SIG-M5 treated with dmso at 0.1 percent for 504 hours (cell line): ENCODE measurements around the gene CIITA.
"Not testable (repeated sequence)": the region's sequence is repeated elsewhere in the genome, so short reads cannot be mapped to it uniquely, and the experiment has no call there.

ENCODE experiments used
- DNase-seq: peaks from one replicate; lab custom pipeline; 2025; ENCODE audit not compliant: unreplicated experiment; lab: John Stamatoyannopoulos, UW

The CIITA gene

GRCh38 chr16:10949424-10949970 lies 72.5 kb downstream of the CIITA start:
- peak; percentile 83 for DNase-seq

- DNase-seq = no peak
Measured at GRCh38 chr16:10950393-10950792, 73.4 kb downstream of the CIITA start.

DNA sequence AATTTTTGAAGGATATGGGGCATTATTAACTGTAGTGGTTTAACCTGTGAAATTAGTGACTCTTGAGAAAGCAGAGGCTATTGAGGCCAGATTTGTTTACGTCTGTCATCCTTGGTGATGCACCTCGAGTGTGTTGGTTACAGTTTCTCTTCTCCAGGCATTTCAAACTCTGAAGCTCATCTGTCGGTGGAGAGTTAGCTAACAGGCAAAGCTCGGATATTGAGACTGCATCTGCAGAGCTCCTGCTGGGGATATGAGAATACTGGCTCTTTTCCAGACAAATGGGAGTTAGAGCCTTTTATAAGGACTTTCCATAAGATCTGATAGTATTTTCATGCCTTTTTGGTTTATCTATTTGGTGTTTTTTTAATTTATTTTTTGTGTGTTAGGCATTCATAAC lies 74.0 kb downstream of the CIITA start:
- no peak for DNase-seq

GRCh38 chr16:10954903-10955302 lies 77.9 kb downstream of the CIITA start:
- DNase-seq = no peak

- DNase-seq = no peak
Measured at GRCh38 chr16:10957771-10958482, 80.9 kb downstream of the CIITA start.

DNA sequence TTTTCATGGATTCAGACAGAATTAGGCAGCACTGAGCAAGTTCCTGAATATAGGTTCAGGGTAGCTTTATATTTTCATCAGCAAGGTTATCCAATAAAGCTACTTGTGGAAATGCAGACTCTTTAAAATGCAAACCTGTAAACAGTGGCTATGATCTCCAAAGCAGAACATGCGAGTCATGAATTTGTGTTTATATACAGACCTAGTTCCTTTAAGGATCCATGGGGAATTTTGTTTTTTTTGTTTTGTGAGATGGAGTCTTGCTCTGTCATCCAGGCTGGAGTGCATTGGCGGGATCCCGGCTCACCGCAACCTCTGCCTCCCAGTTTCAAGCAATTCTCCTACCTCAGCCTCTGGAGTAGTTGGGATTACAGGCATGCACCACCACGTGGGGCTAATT lies 82.2 kb downstream of the CIITA start:
- DNase-seq = no peak

DNA sequence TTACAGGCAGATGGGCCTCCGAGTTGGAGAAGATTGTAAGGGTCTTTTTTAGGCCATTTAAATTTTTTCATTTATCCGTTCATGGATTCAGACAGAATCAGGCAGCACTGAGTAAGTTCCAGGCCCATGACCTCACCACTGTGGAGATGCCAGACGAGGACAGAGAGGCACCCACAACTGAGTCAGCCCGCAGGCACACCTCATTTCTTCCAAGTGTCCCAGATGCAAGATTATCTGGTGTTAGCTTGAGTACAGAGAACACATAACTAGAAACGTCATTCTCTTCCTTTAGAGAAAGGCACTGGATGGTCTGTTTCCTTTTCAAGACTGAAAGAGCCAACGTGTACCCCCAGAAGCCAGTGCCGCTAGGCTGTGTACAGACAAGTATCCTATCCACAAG lies 84.2 kb downstream of the CIITA start:
- no peak for DNase-seq

DNA sequence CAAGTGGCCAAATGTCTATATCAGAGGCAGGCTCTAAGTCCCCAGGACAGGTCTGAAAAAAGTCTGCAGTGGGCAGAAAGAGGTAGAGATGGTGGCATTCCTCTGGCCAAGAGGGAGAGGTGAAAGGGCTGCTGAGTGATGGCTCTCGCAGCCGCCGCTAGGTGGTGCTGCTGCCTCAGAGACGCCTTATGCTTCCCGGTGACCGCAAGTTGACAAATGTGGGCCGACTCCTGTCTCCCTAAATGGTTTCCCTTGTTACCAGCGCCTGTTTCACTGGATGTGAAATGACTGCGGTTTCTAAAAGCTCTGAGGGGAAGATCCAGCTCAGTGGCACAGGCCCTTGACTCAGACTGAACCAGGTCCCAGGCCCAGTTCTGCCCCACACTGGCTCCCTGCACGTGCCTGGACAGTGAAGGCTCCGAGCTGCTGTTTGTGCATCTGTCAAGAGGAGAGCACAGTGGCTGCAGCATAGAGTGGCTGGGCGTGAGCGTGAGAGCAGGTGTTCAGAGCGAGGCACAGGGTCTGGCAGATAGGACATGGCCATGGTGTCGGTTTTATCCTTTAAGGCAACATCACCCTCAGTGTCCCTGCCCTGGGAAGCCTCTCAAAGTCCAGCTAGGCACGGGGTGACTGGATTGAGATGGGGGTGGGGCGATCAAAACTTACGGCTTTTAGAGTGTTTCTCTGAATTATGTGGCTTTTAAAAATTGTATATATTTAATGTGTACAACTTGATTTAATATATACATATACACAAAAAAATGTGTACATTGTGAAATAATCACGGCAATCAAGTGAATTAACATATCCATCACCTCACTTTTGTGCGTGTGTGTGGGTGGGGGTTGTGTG lies 87.3 kb downstream of the CIITA start:
- peak; percentile 78 for DNase-seq

DNA sequence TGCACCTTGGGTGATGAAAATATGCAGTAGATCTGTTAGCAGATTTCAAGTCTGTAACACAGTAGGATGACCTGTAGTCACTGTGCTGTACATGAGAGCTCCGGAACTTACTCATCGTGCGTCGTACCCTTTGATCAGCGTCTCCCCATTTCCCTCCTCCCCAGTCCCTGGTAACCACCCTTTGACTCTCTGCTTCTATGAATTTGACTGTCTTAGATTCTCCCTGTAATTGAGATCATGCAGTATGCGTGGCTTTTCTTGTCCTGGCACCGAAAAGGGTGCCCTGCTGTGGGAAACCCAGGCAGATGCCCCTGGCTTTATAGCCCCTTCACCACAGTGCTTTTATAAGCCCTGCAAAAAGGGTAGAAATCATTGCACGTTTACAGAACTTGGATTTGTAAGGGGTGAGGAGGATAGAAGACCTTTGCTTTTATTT lies 87.9 kb downstream of the CIITA start:
- DNase-seq = no peak

- no peak for DNase-seq
Measured at GRCh38 chr16:10965440-10966061, 88.5 kb downstream of the CIITA start.

DNA sequence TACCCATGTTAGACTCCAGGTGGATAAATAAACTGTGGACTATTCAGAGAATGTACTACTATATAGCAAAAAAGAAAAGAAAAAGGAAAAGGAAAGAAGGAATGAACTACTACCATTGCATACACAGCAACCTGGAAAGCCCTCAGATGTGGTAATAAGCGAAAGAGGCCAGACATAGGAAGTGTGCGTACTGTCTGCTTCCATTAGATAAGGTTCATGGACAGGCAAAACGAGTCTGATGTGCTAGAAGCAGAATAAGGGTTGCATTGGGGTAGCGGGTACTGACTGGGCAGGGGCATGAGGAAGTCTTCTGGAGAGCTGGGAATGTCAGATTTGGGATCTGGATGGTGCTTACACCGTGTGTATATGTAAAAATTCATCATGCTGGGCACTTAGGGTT lies 89.1 kb downstream of the CIITA start:
- no peak for DNase-seq

DNA sequence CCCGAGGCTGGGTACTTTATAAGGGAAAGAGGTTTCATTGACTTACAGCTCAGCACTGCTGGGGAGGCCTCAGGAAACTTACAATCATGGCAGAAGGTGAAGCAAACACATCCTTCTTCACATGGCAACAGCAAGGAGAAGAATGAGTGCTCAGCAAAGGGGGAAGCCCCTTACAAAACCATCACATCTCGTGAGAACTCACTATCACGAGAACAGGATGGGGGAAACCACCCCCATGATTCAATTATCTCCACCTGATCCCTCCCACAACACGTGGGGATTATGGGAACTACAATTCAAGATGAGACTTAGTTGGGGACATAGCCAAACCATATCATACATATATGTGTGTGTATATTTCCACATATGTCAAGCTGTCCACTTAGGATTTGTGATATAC lies 89.6 kb downstream of the CIITA start:
- not testable (repeated sequence) for DNase-seq

GRCh38 chr16:10967986-10968385 lies 91.0 kb downstream of the CIITA start:
- no peak for DNase-seq

DNA sequence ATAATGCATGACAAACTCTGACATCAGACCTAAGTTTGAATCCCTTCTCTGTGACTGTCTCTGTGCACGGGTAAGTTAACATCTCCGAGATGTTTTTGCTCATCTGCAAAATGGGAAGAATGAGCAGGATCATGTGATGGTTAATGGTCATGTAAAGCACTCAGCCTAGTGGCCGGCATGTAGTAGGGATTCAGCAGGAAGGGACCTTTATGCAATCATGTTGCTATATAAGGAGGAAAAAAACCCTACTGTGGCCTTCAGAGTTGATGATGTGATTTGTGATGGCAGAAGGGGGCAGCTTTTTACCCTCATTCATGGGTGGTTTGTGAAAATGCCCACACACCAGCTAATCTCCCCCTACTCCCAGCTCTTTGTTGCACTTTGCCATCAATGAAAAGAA lies 91.5 kb downstream of the CIITA start:
- no peak for DNase-seq

DNA sequence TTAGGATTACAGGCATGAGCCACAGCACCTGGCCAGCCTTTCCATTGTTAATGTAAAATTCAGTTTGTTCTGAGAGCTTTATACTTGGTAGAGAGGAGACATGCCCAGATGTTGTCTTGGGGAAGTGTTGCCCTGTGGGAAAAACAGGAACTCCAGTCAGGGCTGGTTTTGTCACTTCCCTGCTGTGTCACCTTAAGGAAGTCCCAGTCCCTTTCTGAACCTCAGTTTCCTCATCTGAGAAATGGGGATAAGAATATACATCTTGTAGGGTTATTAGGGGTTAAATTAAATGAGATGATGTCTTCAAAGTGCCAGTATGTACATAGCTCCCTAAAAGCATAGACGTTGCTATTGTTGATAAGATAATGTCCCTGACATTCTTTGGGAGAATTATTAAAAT lies 92.6 kb downstream of the CIITA start:
- DNase-seq = no peak

DNA sequence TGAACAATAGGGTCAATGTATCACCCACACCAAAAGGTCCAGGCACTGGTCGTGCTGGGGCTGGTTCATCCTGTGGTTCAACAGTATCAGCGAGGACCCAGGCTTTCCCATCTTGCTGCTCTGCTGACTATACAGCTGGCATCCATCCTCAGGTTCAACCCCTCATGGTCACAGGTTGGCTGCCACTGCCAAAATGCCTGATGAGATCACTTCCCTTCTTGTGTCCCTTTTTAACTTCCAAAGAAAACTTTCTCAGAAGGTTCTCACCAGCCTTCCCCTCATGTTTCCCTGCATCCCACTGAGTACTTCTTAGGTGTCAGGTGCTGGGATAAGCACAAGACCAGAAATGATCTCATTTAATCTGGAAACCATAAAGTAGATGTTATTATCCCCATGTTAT lies 93.1 kb downstream of the CIITA start:
- no peak for DNase-seq

DNA sequence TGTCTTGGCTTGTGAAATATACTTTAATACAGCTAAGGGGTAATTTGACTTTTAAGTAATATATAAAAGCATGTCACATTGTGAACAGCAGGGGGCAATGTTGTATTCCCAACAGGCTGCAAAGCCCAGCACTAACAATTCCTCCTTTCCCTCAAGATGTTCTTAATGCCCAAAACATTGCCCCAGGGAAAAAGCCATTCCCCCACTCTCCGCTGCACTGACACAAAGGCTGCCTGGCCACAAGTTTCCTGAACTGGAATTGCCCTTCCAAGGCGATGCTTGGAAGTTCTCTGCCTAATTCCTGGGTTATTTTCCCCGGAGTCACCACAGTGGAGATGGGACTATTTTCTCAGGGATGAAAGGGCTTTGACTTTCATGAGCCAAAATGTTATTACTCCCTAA lies 94.6 kb downstream of the CIITA start:
- DNase-seq = peak; percentile 68

GRCh38 chr16:10972108-10972818 lies 95.3 kb downstream of the CIITA start:
- DNase-seq = no peak

DNA sequence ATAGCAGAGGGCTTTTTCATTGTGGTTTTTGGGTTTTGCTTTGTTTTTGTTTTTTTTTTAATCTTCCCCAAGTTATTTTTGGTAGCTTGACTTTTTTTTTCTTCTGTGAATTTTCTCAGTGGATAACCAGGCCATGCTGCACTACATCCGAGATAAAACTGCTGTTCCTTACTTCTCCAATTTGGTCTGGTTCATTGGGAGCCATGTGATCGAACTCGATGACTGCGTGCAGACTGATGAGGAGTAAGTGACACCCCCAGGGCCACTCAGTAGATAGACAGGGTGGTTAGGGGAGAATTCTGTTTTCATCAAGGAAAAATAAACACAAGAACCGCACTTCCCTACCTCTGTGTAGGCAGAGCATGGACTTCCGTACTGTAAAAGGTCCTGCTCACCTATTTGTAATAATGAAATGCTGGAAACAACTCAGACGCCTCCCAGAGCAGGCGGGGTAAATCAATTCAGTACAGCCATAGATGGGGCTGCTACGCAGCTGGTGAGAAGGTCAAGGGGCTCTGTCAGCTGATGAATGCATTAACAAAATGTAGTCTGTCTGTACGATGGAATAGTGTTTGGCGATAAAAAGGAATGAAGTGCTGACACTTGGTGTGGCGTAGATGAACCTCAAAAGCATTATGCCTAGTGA lies 95.9 kb downstream of the CIITA start:
- DNase-seq = no peak

GRCh38 chr16:10976634-10977033 lies 99.6 kb downstream of the CIITA start:
- DNase-seq = no peak

DNA sequence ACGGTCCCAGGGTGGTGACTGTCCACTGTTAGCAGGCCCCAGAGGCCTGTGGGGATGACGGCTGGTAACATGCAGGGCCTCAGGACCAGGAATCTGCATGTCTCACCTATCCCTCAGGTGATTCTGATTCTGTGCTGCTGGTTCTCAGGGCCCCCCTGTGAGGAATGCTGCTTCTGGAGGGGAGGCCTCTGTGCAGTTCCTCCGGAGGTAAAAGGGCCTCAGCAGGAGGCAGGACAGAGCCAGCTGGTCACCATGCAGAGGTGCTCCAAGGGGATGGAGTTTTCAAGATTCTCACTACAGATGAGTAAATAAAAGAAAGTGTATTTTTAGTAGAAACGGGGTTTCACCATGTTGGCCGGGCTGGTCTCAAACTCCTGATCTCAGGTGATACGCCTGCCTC lies 101.1 kb downstream of the CIITA start:
- DNase-seq = no peak
